Measurements from ENCODE around the gene UMOD. TPM values are rescaled to one million over a fixed set of nuclear protein-coding genes. Genes with fewer than 3 reads are reported as not detected.

UMOD gene
- total RNA-seq, 2 experiments from 2014 or later, result not detected

GRCh38 chr16:20308266-20308665, 44.2 kb downstream of the UMOD start:
- H3K9me3 ChIP-seq (ENCODE audit: control insufficient read depth in 1 of 2, insufficient read depth in 1 of 2, low read length in 2 of 2), result no peaks in the 10 kb centered on the region
- intact Hi-C loops (cut with DNase I, micrococcal nuclease), result no loop called here
- H3K4me1 ChIP-seq (ENCODE audit: insufficient read depth, low read length), result no peaks in the 10 kb centered on the region
- H3K4me3 ChIP-seq (ENCODE audit: low read length), result no peak overlapping the region
- H3K27me3 Mint-ChIP-seq, result peaks cover 8% of the 10 kb centered on the region
- no peak overlapping the region for H3K27ac ChIP-seq (ENCODE audit: low read depth in 1 of 2, low read length in 2 of 2)
- H3K27me3 ChIP-seq (ENCODE audit: control insufficient read depth in 1 of 2, insufficient read depth in 2 of 2, low read length in 2 of 2), result no peaks in the 10 kb centered on the region
- CTCF ChIA-PET, result no interaction called here
- no peaks in the 10 kb centered on the region for H3K36me3 Mint-ChIP-seq (ENCODE audit: low read depth)
- no peak overlapping the region for H3K27ac Mint-ChIP-seq
- TF ChIP-seq CTCF (IDR thresholded peaks at IDR 0.05), result no peak
- no peaks in the 10 kb centered on the region for H3K36me3 ChIP-seq (ENCODE audit: insufficient read depth, low read length)
- H3K9me3 Mint-ChIP-seq, result no peaks in the 10 kb centered on the region
- DNase-seq, result no peak
- no peak for ATAC-seq (ENCODE audit: poor library complexity)
- no peak overlapping the region for H3K4me3 Mint-ChIP-seq
- no peaks in the 10 kb centered on the region for H3K4me1 Mint-ChIP-seq (ENCODE audit: low read depth)
- POLR2A ChIA-PET, result no interaction called here

- Histone ChIP-seq H3K4me3 (ENCODE audit: low read length) (no peak overlapping the region), H3K36me3 (ENCODE audit: insufficient read depth, low read length) (no peaks in the 10 kb centered on the region), H3K9me3 (ENCODE audit: control insufficient read depth in 1 of 2, insufficient read depth in 1 of 2, low read length in 2 of 2) (no peaks in the 10 kb centered on the region), H3K27me3 (ENCODE audit: control insufficient read depth in 1 of 2, insufficient read depth in 2 of 2, low read length in 2 of 2) (no peaks in the 10 kb centered on the region), H3K27ac (ENCODE audit: low read depth in 1 of 2, low read length in 2 of 2) (no peak overlapping the region), H3K4me1 (ENCODE audit: insufficient read depth, low read length) (no peaks in the 10 kb centered on the region)
- no peaks in the 10 kb centered on the region for H3K36me3 Mint-ChIP-seq (ENCODE audit: low read depth)
- intact Hi-C loops (cut with DNase I, micrococcal nuclease), result no loop called here
- peaks cover 8% of the 10 kb centered on the region for H3K27me3 Mint-ChIP-seq
- no peak for ATAC-seq (ENCODE audit: poor library complexity)
- no peaks in the 10 kb centered on the region for H3K9me3 Mint-ChIP-seq
- TF ChIP-seq CTCF (IDR thresholded peaks at IDR 0.05), result no peak
- no peak for DNase-seq
- no peak overlapping the region for H3K4me3 Mint-ChIP-seq
- no peak overlapping the region for H3K27ac Mint-ChIP-seq
- H3K4me1 Mint-ChIP-seq (ENCODE audit: low read depth), result no peaks in the 10 kb centered on the region
- ChIA-PET CTCF (no interaction called here), POLR2A (no interaction called here)
These were observed 44.7 kb downstream of the UMOD start for GRCh38 chr16:20307791-20308190.

- Histone ChIP-seq H3K27ac (ENCODE audit: low read depth in 1 of 2, low read length in 2 of 2) (no peak overlapping the region), H3K4me3 (ENCODE audit: low read length) (no peak overlapping the region), H3K4me1 (ENCODE audit: insufficient read depth, low read length) (no peaks in the 10 kb centered on the region), H3K36me3 (ENCODE audit: insufficient read depth, low read length) (no peaks in the 10 kb centered on the region), H3K9me3 (ENCODE audit: control insufficient read depth in 1 of 2, insufficient read depth in 1 of 2, low read length in 2 of 2) (no peaks in the 10 kb centered on the region), H3K27me3 (ENCODE audit: control insufficient read depth in 1 of 2, insufficient read depth in 2 of 2, low read length in 2 of 2) (no peaks in the 10 kb centered on the region)
- ChIA-PET POLR2A (no interaction called here), CTCF (no interaction called here)
- intact Hi-C loops (cut with DNase I, micrococcal nuclease), result no loop called here
- Mint-ChIP-seq H3K4me1 (ENCODE audit: low read depth) (no peaks in the 10 kb centered on the region), H3K36me3 (ENCODE audit: low read depth) (no peaks in the 10 kb centered on the region), H3K27me3 (peaks cover 8% of the 10 kb centered on the region), H3K4me3 (no peak overlapping the region), H3K9me3 (no peaks in the 10 kb centered on the region), H3K27ac (no peak overlapping the region)
- TF ChIP-seq CTCF (IDR thresholded peaks at IDR 0.05), result no peak
- no peak for DNase-seq
- ATAC-seq (ENCODE audit: poor library complexity), result no peak
These were observed 45.3 kb downstream of the UMOD start for GRCh38 chr16:20307240-20307671.
